GM12872 (cell line): ENCODE measurements around the gene CTPS1.

Experiments used
- CTCF ChIP-seq: IDR thresholded peaks from 3 replicates; pipeline ENCODE4 v1.5.1; 2011; ENCODE audit warnings: low read depth, mild to moderate bottlenecking, low read length, moderate library complexity; ENCODE audit not compliant: insufficient read depth

Gene CTPS1

DNA sequence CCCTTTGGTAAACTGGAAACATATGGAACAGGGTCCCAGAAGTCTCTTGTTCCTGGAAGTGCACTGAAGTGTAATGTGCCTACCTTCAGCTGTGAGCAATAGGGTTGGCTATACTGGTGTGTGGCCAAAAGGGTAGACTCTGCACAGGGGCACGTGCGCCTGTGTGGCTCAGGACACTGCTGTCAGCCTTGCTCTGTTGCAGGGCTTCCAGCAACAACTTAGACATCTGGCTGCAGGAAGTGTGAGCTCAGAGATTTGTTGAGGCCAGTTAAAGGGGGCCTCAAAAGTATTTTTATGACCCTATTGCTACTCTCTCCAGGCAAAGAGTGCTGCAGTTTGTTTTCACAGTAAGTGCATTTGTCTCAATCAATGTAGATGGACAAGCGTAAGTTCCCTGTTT is 7.5 kb downstream of the CTPS1 start:
- TF ChIP-seq CTCF, result no peak

DNA sequence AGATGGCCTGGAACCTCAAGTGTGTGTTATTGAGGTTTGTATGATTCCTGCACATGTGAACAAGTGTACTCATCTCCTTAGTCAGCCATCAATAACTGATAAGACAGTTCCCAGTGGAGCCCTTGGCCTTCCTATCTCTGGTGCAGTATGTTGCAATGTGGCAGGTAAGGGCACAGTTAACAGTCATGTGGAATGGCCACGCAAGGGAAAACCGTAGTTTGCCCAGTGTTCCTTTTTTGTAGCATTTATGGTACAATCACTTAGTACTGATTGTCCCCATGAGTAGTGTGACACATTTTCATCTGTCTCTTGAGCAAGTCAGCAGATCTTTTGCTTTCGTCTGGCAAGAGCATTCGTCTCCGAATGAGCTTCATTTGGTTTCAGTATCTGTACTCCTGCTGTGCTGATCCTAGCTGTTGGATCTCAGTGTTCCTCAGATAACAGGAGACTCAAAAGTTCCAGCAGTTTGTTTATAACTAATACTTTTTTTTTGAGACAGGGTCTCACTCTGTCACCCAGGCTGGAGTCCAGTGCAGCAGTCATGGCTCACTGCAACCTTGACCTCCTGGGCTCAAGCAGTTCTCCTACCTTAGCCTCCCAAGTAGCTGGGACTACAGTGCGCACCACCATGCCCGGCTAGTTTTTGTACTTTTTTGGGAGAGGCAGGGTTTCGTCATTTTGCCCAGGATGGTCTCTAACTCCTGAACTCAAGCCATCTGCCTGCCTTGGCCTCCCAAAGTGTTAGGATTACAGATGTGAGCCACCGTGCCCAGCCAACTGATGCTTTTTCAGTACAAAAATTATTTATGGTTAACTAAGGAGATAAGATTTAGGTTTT is 8.2 kb downstream of the CTPS1 start:
- no peak for TF ChIP-seq CTCF

DNA sequence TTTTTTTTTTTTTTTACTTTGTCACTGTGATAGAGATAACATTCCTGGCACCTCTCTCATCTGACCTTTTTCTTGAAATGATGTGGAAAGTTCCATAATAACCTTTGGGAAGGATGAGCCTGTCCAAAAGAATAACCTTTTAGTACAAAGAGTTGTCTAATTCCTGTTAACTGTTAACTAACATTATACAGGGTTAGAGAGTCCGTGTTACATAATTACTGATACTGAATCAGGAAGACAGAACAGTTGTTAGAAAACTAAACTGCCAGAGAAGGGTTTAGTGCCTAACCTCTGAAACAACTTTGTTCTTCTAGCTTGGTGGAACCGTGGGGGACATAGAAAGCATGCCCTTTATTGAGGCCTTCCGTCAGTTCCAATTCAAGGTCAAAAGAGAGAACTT is 8.8 kb downstream of the CTPS1 start:
- no peak for TF ChIP-seq CTCF

DNA sequence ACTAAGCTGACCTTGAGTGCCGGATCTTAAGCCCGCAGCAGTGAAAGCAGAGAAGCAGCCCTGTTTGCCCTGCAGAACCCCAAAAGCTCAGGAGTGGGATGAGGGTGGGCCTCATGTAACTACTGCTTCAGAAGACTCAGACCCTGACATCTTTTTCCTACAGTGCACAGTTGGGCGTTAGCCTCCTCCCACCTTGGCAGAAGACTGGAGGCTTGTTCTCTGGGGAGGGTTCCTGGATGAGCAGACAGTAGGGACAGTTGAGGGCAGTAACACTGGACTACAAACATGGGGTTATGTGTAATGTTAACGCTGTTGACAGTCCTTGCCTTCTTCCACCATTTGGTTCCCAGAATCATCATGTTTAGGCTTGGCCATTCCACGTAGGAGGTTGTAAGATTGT is 9.6 kb downstream of the CTPS1 start:
- TF ChIP-seq CTCF, result no peak

- TF ChIP-seq CTCF, result no peak
Measured at GRCh38 chr1:40997096-40997495, 17.6 kb downstream of the CTPS1 start.

DNA sequence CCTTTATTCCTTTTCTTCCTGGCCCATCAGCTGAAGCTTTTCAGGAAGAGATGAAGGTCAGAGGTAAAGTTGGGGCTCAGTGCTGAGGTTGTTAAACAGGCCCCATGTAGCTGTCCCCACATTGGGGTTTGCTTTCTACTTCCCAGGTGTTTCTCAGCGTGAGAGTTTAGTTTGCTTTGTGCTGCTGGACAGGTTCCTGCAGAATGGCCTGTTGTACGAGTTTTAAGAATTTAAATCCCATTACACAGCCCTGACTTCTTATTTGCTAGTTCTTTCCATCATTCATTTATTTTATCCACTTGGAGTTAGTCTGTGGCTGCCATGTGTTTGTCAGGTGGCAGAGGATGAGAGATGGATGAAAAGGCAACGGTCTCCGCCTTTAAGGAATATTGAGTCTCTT is 19.2 kb downstream of the CTPS1 start:
- no peak for TF ChIP-seq CTCF

- TF ChIP-seq CTCF, result no peak
Measured at GRCh38 chr1:41003127-41003639, 23.7 kb downstream of the CTPS1 start.
